ENCODE data around the gene POLR2I.
"Not testable (repeated sequence)": the region's sequence is repeated elsewhere in the genome, so short reads cannot be mapped to it uniquely, and the experiment has no call there.

The POLR2I gene

GRCh38 chr19:36141039-36141927 lies 26.6 kb upstream of the POLR2I start:
- FAIRE-seq, result no peak
- DNase-seq (ENCODE audit: insufficient read length, low spot score), result peak; percentile 87
- peak; percentile 57 for TF ChIP-seq POLR2A (IDR thresholded peaks at IDR 0.05; ENCODE audit: low read depth, low read length)

- no peak for FAIRE-seq
- DNase-seq (ENCODE audit: insufficient read length, low spot score), result peak; percentile 95
- no peak; the same call in 1 of the 2 replicates for TF ChIP-seq POLR2A (IDR thresholded peaks at IDR 0.05; ENCODE audit: low read depth, low read length)
Measured at GRCh38 chr19:36140304-36141038, 25.8 kb upstream of the POLR2I start.

- DNase-seq (ENCODE audit: insufficient read length, low spot score), result peak; percentile 98
- no peak for FAIRE-seq
- TF ChIP-seq POLR2A (IDR thresholded peaks at IDR 0.05; ENCODE audit: low read depth, low read length), result peak; percentile 92
Measured at GRCh38 chr19:36139473-36140303, 25.0 kb upstream of the POLR2I start, which contains the start of gene CAPNS1. Gene CAPNS1, plus strand, starts transcription at chr19:36140066. Its CDS starts 946 bp downstream, at chr19:36141012.

- no peak for TF ChIP-seq POLR2A (IDR thresholded peaks at IDR 0.05; ENCODE audit: low read depth, low read length)
- FAIRE-seq, result no peak
- DNase-seq (ENCODE audit: insufficient read length, low spot score), result no peak
Measured at GRCh38 chr19:36139120-36139472, 24.4 kb upstream of the POLR2I start.

GRCh38 chr19:36136964-36137686 lies 22.4 kb upstream of the POLR2I start:
- FAIRE-seq, result peak; percentile 73
- no peak for TF ChIP-seq POLR2A (IDR thresholded peaks at IDR 0.05; ENCODE audit: low read depth, low read length)
- peak; percentile 90 for DNase-seq (ENCODE audit: insufficient read length, low spot score)

GRCh38 chr19:36134867-36135266 lies 20.2 kb upstream of the POLR2I start:
- not testable (repeated sequence) for FAIRE-seq; DNase-seq (ENCODE audit: insufficient read length, low spot score)

- FAIRE-seq; DNase-seq (ENCODE audit: insufficient read length, low spot score): not testable (repeated sequence)
Measured at GRCh38 chr19:36131221-36131620, 16.5 kb upstream of the POLR2I start.

- FAIRE-seq (no peak), DNase-seq (ENCODE audit: insufficient read length, low spot score) (no peak)
- no peak for TF ChIP-seq POLR2A (IDR thresholded peaks at IDR 0.05; ENCODE audit: low read depth, low read length)
Measured at GRCh38 chr19:36128392-36128736, 13.7 kb upstream of the POLR2I start.

GRCh38 chr19:36125557-36125956 lies 10.9 kb upstream of the POLR2I start:
- FAIRE-seq (no peak), DNase-seq (ENCODE audit: insufficient read length, low spot score) (no peak)
- TF ChIP-seq POLR2A (IDR thresholded peaks at IDR 0.05; ENCODE audit: low read depth, low read length), result no peak

- FAIRE-seq, result no peak
Measured at GRCh38 chr19:36121486-36122124, 6.9 kb upstream of the POLR2I start.

GRCh38 chr19:36120984-36121358 lies 6.3 kb upstream of the POLR2I start:
- no peak for FAIRE-seq
- no peak for DNase-seq (ENCODE audit: insufficient read length, low spot score)
- TF ChIP-seq POLR2A (IDR thresholded peaks at IDR 0.05; ENCODE audit: low read depth, low read length), result no peak

More at GRCh38 chr19:36121486-36122124, 6.9 kb upstream of the POLR2I start:
- no peak for TF ChIP-seq POLR2A (IDR thresholded peaks at IDR 0.05; ENCODE audit: low read depth, low read length)
- DNase-seq (ENCODE audit: insufficient read length, low spot score), result no peak

- no peak for DNase-seq (ENCODE audit: insufficient read length, low spot score)
- no peak for TF ChIP-seq POLR2A (IDR thresholded peaks at IDR 0.05; ENCODE audit: low read depth, low read length)
- no peak for FAIRE-seq
Measured at GRCh38 chr19:36120092-36120983, 5.7 kb upstream of the POLR2I start.

Measured in H54 (cell line).